Urinary bladder (tissue), 4 donors: ENCODE measurements around the gene TNXB. TPM values are rescaled to one million over a fixed set of nuclear protein-coding genes. Genes with fewer than 3 reads are reported as not detected.
"Not testable (repeated sequence)": the region's sequence is repeated elsewhere in the genome, so short reads cannot be mapped to it uniquely, and the experiment has no call there.

Experiments
- DNase-seq: peaks from one replicate; pipeline ENCODE4 v3.0.0-alpha.2; 2015; ENCODE audit errors: extremely low spot score
- H3K27ac ChIP-seq: one replicate; pipeline ENCODE4 v1.5.1; 2013; ENCODE audit warnings: low read depth, mild to moderate bottlenecking, moderate library complexity
- H3K36me3 ChIP-seq: one replicate; pipeline ENCODE4 v1.6.1; 2013; ENCODE audit warnings: mild to moderate bottlenecking, moderate library complexity; ENCODE audit not compliant: insufficient read depth
- H3K4me1 ChIP-seq: one replicate; pipeline ENCODE4 v1.6.1; 2013; ENCODE audit warnings: mild to moderate bottlenecking, moderate library complexity; ENCODE audit not compliant: insufficient read depth
- H3K4me3 ChIP-seq: one replicate; pipeline ENCODE4 v1.5.1; 2013; ENCODE audit warnings: low read depth, low read length
- WGBS: extraction: QIAGEN DNeasy Blood & Tissue Kit; methylation state at CpG from one replicate; pipeline ENCODE4 v1.1.7; 2013; 5-methylcytosine and 5-hydroxymethylcytosine counted together
- polyA plus RNA-seq: library from polyadenylated mRNA; stranded (reverse); fragments of 200-250 nt; gene quantifications from one replicate; pipeline ENCODE4 v1.2.3, GENCODE V29; 2013
- total RNA-seq: library from RNA; depleted of rRNA; stranded (reverse); fragments of >200 nt; gene quantifications from one replicate; pipeline ENCODE4 v1.2.3, GENCODE V29; 2014
- donor health status: healthy with polysubstance abuse.
- donor health status: healthy.

Gene TNXB
- total and polyA plus RNA-seq, 2 donors, result 93.5 to 171 TPM

DNA sequence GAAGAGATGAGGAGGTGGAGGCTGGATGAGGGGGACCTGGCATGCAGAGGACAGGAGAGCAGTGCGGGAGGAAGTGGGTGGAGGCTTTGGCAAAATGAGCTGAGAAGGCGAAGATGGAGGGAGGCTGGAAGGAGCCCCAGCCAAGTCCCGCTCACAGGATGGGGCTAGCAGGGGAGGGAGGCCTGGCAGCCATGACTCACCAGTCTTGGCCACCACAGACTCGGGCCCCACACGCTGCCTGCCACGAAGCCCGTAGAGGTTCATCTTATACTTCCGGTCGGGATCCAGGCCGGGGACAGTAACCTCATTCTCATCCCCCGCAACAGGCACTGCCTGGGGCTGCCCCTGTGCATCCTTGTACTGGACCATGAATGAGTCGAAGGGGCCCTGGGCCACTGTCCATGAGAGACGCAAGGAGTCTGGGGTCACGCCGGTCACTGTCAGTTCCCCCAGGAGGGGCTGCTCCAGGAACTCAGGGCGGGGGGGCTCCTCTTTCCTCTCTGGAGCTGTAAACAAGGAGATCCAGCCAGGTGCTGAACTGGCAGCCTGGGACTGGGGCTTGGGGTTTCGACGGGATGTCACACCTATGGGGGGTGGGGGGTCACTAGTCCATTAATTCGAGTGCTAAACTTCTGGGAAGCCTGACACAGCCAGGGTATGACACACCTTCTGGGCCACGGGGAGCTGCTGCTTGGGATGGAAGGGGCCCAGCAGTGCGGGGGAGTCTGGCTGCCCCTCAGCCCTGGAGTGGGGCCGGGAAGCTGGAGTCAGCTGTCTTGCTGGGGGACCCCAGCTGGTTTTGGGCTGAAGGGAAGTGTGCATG is 27.8 kb downstream of the TNXB start:
- no peak overlapping the region for H3K4me3 ChIP-seq
- no peak for DNase-seq
- no peaks in the 10 kb centered on the region for H3K4me1 ChIP-seq
- no peak overlapping the region for H3K27ac ChIP-seq
- no peaks in the 10 kb centered on the region for H3K36me3 ChIP-seq
- WGBS, result 55% methylated on average over 22 of the region's 22 CpGs

DNA sequence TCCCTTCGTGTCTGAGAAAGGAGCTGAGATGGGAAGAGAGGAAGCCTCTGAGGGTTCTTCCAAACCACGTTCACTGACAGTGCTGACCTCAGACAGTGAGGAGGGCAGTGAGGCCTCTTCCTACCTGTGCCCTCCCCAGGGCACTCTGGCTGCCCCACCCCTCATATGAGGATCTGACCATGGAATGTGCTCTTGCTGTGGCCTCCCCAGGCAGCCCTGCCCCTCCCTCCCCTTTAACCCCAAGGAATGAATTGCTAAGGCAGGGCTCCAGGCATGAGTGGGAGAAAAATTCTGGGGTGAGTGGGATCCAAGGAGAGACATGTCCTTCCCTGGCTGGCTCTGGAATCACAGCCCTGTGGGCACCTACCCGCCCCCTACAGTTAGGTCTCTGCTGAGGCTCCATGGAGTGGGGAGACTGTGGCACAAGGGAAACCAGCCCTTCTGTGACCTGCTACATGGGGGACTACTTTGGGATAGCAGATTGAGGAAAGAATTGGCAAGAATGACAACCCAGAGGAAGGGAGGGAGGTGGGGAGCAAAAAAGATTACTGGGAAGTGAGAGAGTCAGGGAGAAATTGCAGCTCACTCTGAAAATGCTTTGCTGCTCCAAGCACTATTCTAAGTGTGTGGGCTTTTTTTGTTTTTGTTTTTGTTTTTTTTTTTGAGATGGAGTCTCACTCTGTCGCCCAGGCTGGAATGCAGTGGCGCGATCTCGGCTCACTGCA is 29.4 kb downstream of the TNXB start:
- H3K36me3 ChIP-seq, result no peaks in the 10 kb centered on the region
- no peak for DNase-seq
- H3K27ac ChIP-seq, result no peak overlapping the region
- no peak overlapping the region for H3K4me3 ChIP-seq
- no peaks in the 10 kb centered on the region for H3K4me1 ChIP-seq
- WGBS, result 80% methylated on average over 7 of the region's 7 CpGs

DNA sequence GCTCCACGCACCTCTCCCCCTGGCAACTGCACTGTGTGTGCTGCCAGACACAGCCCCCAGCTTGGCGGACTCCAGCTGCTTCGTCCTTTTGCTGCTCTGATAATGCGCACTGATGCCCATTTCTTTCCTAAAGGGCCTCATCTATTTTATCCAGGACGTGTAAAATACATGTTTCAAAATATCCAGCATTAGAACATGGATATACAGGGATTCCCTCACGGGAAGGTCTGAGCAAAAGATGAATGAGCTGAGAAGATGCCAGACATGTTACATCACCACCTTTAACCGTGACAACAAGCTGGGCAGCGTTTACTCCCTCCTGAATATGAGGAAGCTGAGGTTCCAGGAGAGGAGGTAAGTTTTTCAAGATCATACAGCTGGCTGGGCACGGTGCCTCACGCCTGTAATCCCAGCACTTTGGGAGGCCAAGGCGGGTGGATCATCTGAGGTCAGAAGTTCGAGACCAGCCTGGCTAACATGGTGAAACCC is 32.8 kb downstream of the TNXB start:
- Histone ChIP-seq H3K27ac (no peak overlapping the region), H3K4me3 (no peak overlapping the region), H3K36me3 (no peaks in the 10 kb centered on the region), H3K4me1 (no peaks in the 10 kb centered on the region)
- DNase-seq, result no peak
- WGBS, result 36% methylated on average over 12 of the region's 12 CpGs

DNA sequence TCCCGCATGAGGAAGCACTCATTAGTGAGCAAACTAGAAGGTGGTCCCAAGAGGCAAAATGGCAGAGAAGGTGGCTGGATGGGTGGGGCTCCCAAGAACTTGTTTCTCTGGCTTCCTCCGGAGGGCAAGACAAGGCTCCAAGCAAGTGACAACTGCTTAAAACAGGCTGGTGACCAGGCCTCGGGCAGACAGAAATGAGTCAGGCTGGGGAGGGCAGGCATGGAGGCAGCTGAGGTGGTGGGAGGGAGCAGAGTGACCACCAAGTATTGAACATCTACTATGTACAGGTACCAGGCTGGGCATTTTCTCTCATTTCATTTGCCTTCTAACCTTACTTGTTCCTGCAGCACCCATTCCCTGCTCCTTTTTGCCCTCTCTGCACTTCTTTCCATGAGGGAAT is 33.4 kb downstream of the TNXB start:
- 90% methylated on average over 3 of the region's 3 CpGs for WGBS
- H3K4me1 ChIP-seq, result no peaks in the 10 kb centered on the region
- DNase-seq, result no peak
- H3K4me3 ChIP-seq, result no peak overlapping the region
- no peak overlapping the region for H3K27ac ChIP-seq
- H3K36me3 ChIP-seq, result no peaks in the 10 kb centered on the region

DNA sequence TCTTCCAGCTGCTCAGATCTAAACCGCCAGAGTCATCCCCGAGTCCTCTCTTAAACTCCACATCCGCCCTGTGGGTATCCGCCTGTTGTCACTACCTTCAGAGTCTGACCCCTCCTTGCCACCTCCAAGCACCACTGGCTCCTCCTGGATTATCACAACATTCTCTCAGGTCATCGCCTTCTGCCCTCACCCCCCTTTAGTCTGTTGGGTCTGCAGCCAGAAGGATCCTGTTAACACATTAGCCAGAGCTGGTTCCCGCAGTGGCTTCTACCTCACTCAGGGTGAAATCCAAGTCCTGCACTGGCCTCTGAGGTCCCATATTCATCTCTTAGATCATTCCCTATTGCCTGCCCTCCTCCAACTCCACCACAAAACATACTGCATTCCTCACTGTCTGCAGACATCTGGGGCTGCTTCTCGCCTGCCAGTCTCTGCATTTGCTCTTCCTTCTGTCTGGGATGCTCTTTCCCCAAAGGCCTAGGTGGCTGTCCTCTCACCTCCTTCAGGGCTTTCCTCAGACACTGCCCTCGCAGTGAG is 34.1 kb downstream of the TNXB start:
- no peak overlapping the region for H3K4me3 ChIP-seq
- no peak overlapping the region for H3K27ac ChIP-seq
- H3K4me1 ChIP-seq, result no peaks in the 10 kb centered on the region
- WGBS, result 87% methylated on average over 8 of the region's 8 CpGs
- DNase-seq, result no peak
- H3K36me3 ChIP-seq, result no peaks in the 10 kb centered on the region

DNA sequence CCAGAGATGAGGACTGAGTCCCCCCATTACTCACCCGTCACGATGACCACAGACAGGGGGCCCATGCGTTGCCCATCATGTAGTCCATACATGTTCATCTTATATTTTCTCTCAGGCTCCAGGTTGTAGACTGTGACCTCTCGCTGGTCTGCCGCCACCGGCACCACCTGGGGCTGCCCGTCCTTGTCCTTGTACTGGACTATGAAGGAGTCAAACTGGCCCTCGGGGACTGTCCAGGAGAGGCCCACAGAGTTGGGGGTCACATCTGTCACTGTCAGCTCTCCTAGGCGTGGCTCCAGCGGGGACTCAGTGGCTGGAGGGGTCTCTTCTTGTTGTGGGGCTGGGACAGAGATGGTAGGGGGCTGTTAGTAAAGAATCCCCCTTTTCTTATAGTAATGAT is 35.5 kb downstream of the TNXB start:
- no peak overlapping the region for H3K4me3 ChIP-seq
- H3K36me3 ChIP-seq, result no peaks in the 10 kb centered on the region
- no peaks in the 10 kb centered on the region for H3K4me1 ChIP-seq
- no peak overlapping the region for H3K27ac ChIP-seq
- no peak for DNase-seq
- 96% methylated on average over 10 of the region's 10 CpGs for WGBS

DNA sequence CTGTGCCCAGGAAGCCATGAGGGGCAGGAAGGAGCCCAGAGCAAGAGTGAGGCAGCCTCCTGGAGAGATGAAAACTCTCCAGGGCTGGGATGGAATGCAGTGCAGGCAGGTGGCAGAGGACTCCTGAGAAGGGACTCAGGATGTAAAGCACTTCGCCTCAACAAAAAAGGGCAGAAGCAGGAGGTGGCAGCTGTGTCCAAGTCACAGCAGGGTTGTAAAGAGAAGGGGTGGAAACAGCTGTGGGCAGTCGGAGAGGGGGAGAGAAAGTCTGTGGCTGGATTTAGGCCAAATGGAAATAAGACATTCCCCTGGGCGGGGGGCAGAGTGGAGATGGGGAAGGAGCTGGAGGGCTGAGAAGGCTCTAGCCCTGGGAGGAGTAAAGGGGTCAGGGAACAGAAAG is 36.0 kb downstream of the TNXB start:
- 73% methylated on average over 3 of the region's 3 CpGs for WGBS
- Histone ChIP-seq H3K36me3 (no peaks in the 10 kb centered on the region), H3K27ac (no peak overlapping the region)

DNA sequence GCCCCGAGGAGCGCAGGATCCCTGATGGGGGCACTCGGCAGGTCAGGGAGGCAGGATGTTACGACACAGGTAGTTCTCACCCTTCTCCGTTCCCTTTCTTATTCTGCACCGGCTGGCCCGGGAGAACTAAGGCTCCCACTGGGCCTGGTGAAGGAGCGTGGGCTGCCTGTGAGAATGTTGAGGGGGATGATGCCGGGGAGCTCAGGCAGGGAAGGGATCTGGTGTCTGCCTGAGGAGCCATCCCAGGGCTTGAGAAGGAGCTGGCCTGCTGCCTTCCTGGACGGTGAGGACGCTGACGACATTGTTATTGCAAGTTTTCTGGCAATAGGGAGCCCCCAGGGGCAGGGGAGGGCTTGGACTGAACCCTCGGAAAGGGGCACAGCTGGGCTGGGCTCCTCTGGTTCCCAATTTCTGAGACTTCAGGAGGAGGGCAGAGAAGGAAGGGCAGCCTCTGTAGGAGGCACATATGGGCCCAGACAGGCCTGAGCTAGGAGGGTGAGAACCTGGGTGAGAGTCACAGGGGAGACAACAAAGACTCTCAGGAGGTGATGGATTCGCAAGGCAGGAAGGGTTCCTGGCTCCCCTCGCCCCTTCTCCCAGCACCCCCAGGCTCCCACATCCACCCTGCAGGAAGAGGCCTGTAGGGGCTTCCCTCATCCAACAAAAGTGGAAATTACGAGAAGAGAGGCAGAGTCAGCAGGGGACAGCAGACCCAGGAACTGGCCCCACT is 38.2 kb downstream of the TNXB start:
- Histone ChIP-seq H3K36me3 (no peaks in the 10 kb centered on the region), H3K4me3 (no peak overlapping the region), H3K4me1 (no peaks in the 10 kb centered on the region), H3K27ac (no peak overlapping the region)
- DNase-seq, result no peak
- 67% methylated on average over 16 of the region's 16 CpGs for WGBS

More for the DNA sequence above, 36.0 kb downstream of the TNXB start:
- H3K4me3 ChIP-seq, result no peak overlapping the region
- DNase-seq, result no peak
- H3K4me1 ChIP-seq, result no peaks in the 10 kb centered on the region

DNA sequence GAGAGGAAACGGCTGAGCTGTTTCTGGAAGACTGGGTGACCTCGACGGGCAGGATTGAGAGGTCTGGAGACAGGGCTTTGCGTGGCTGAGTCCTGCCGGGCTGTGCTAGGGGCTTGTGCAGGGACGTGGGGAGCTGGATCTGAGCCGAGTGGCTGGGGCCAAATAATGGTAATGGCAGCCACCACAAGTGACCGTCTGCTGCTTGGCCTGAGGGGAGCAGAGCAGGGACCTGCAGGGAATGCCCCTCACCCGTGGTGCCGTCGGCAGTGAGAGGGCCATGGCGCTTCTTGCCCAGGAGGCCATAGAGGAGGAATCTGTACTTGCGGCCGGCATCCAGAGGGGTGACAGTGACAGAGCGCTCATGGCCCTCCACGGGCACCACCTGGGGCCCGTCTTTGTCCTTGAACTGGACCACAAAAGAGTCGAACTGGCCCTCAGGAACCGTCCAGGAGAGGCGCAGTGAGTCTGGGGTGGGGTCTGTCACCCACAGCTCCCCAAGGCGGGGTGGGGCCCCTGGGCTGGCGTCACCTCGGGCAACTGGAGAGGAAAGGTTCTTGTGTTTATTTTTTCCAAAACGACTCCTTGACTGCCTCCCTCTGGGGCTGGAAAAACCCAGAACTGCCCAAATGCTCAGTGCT is 39.1 kb downstream of the TNXB start:
- no peak overlapping the region for H3K4me3 ChIP-seq
- no peak overlapping the region for H3K27ac ChIP-seq
- WGBS, result 80% methylated on average over 24 of the region's 24 CpGs
- DNase-seq, result no peak
- no peaks in the 10 kb centered on the region for H3K36me3 ChIP-seq
- H3K4me1 ChIP-seq, result no peaks in the 10 kb centered on the region

DNA sequence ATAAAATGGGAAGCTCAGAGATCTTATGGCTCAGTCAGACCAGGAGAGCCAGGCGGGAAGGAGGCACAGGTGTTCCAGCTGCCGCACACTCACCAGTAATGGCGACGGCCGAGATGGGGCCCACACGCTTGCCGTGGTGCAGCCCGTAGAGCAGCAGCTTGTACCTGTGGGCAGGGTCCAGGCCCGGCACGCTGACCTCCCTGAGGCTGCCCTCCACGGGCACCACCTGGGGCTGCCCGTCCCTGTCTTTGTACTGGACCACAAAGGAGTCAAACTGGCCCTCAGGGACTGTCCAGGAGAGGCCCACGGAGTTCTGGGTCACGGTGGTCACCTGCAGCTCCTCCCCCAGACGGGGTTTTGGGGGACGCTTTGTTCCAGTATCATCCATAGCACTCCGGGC is 39.7 kb downstream of the TNXB start:
- H3K4me3 ChIP-seq, result no peak overlapping the region
- no peaks in the 10 kb centered on the region for H3K36me3 ChIP-seq
- 92% methylated on average over 17 of the region's 17 CpGs for WGBS
- H3K27ac ChIP-seq, result no peak overlapping the region
- no peak for DNase-seq
- H3K4me1 ChIP-seq, result no peaks in the 10 kb centered on the region

DNA sequence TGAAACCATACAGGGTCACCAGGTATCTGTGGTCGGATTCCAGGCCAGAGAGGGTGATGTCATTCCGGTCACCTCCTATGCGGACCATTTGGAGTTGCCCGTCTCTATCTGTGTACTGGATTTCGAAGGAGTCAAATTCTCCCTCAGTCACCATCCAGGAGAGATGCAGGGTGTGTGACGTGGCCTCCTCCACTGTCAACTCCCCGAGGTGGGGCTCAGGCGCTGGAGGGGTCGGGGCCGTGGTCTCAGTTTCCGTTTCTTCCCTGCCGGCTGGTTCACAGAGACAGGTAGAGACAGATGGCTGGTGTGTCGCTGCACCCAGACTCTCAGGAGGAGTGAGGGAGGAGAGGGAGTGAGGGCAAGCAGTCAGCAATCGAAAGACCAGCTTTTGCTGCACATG is 40.3 kb downstream of the TNXB start:
- no peaks in the 10 kb centered on the region for H3K36me3 ChIP-seq

DNA sequence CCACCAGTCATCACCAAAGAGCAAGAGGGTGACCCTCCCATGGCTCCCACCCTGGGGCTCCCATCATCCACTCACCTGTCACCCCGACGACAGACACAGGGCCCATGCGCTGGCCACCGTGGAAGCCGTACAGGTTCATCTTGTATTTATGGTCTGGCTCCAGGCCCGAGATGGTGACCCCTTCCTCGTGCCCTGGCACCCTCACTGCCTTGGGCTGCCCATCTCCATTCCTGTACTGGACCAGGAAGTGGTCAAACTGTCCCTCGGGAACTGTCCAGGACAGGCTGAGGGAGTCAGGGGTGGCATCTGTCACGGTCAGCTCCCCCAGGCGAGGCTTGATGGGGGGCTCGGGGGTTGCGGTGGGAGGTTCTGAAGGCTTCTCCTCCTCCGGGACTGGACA is 40.8 kb downstream of the TNXB start:
- H3K4me3 ChIP-seq, H3K4me1 ChIP-seq, H3K27ac ChIP-seq, DNase-seq, H3K36me3 ChIP-seq: not testable (repeated sequence)
- WGBS, result 89% methylated on average over 13 of the region's 13 CpGs

More for the DNA sequence above, 40.3 kb downstream of the TNXB start:
- no peaks in the 10 kb centered on the region for H3K4me1 ChIP-seq
- 90% methylated on average over 14 of the region's 14 CpGs for WGBS
- H3K4me3 ChIP-seq, result no peak overlapping the region
- no peak overlapping the region for H3K27ac ChIP-seq
- no peak for DNase-seq

DNA sequence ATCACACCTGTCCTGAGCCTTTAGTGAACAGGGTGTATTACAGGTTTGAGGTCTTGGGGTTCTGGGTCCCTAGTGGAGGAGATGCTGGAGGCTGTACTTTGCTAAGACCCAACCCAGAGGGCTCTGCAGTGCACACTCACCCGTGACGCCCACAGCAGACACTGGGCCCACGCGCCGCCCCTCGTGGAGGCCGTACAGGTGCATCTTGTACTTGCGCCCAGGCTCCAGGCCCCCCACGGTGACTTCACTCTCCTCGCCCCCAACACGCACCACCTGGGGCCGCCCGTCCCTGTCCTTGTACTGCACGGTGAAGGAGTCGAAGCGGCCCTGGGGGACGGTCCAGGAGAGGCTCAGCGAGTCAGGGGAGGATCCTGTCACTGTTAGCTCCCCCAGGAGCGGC is 41.6 kb downstream of the TNXB start:
- WGBS, result 92% methylated on average over 19 of the region's 19 CpGs
- DNase-seq, H3K4me1 ChIP-seq, H3K27ac ChIP-seq, H3K36me3 ChIP-seq, H3K4me3 ChIP-seq: not testable (repeated sequence)
